Measurements from ENCODE around the gene ALOX5AP.

The ALOX5AP gene

DNA sequence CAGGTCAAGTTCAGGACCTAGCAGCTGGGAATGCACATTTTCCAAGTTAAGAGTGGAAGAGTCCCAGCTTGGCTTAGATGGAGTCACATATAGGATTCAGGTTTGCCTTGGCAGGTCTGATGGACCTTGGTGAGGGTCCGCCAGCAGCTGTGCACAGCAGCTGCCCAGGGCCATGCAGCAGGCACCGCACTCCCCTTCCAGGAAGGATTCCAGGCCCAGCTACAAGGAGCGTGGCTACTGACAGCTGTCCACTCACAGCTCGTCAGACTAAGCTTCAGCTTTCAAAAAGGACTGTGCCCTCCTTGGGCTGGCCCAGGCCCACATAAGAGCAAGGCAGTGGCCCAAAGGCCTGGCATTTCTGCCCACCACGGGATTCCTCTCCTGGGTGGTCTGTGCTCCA is 68.4 kb downstream of the ALOX5AP start:
- Histone ChIP-seq H3K4me2 (ENCODE audit: low read depth, low read length) (no peak overlapping the region), H3K9ac (ENCODE audit: low read length) (no peak overlapping the region), H2AFZ (ENCODE audit: low read length) (no peak overlapping the region), H3K79me2 (ENCODE audit: low read length) (no peaks in the 10 kb centered on the region), H3F3A (ENCODE audit: insufficient read depth, low read length) (no peaks in the 10 kb centered on the region), H3K9me3 (replicated peaks; ENCODE audit: insufficient read depth, low read length) (no peaks in the 10 kb centered on the region), H3K4me1 (ENCODE audit: low read length) (no peaks in the 10 kb centered on the region), H3K9me2 (replicated peaks; ENCODE audit: insufficient read depth, low read length) (no peaks in the 10 kb centered on the region), H3K4me3 (ENCODE audit: low read length) (no peak overlapping the region), H3K36me3 (replicated peaks; ENCODE audit: insufficient read depth, low read length) (no peaks in the 10 kb centered on the region), H4K20me1 (ENCODE audit: insufficient read depth, low read length) (no peaks in the 10 kb centered on the region), H3K27me3 (replicated peaks; ENCODE audit: insufficient read depth, low read length) (no peaks in the 10 kb centered on the region), H3K27ac (ENCODE audit: low read length) (no peak overlapping the region)
- no peak for DNase-seq
- TF ChIP-seq EZH2 (optimal IDR thresholded peaks at IDR 0.05; ENCODE audit: low read depth, low read length) (no peak), EZH2phosphoT487 (IDR thresholded peaks at IDR 0.05; ENCODE audit: low read length) (no peak)
- TF ChIP-seq, protein P1, sequence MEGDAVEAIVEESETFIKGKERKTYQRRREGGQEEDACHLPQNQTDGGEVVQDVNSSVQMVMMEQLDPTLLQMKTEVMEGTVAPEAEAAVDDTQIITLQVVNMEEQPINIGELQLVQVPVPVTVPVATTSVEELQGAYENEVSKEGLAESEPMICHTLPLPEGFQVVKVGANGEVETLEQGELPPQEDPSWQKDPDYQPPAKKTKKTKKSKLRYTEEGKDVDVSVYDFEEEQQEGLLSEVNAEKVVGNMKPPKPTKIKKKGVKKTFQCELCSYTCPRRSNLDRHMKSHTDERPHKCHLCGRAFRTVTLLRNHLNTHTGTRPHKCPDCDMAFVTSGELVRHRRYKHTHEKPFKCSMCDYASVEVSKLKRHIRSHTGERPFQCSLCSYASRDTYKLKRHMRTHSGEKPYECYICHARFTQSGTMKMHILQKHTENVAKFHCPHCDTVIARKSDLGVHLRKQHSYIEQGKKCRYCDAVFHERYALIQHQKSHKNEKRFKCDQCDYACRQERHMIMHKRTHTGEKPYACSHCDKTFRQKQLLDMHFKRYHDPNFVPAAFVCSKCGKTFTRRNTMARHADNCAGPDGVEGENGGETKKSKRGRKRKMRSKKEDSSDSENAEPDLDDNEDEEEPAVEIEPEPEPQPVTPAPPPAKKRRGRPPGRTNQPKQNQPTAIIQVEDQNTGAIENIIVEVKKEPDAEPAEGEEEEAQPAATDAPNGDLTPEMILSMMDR (IDR thresholded peaks at IDR 0.05; ENCODE audit: low read length) = no peak

DNA sequence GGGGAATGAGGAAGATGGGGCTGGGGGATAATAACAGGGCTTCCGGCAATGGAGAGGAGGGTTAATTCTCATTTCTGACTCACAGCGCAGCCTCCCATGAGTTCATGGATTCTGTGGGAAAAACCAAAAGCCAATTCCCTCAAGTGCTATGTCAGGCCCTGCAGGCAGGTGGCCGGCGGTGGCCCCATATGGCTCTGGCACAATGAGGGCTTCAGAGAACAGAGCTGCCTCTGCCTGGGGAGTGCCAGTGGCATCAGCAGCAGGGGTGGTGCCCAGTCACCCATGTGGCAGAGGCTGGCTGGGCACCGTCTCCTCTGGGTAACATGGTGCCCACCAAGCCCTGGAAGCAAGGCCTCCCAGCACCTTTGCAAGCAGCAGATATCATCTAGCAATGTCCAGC is 69.1 kb downstream of the ALOX5AP start:
- Histone ChIP-seq H3K9ac (ENCODE audit: low read length) (no peak overlapping the region), H3K4me1 (ENCODE audit: low read length) (no peaks in the 10 kb centered on the region), H3K79me2 (ENCODE audit: low read length) (no peaks in the 10 kb centered on the region), H3F3A (ENCODE audit: insufficient read depth, low read length) (no peaks in the 10 kb centered on the region), H2AFZ (ENCODE audit: low read length) (no peak overlapping the region), H3K27me3 (replicated peaks; ENCODE audit: insufficient read depth, low read length) (no peaks in the 10 kb centered on the region), H3K4me2 (ENCODE audit: low read depth, low read length) (no peak overlapping the region), H3K27ac (ENCODE audit: low read length) (no peak overlapping the region), H3K9me2 (replicated peaks; ENCODE audit: insufficient read depth, low read length) (no peaks in the 10 kb centered on the region), H3K9me3 (replicated peaks; ENCODE audit: insufficient read depth, low read length) (no peaks in the 10 kb centered on the region), H4K20me1 (ENCODE audit: insufficient read depth, low read length) (no peaks in the 10 kb centered on the region), H3K36me3 (replicated peaks; ENCODE audit: insufficient read depth, low read length) (no peaks in the 10 kb centered on the region), H3K4me3 (ENCODE audit: low read length) (no peak overlapping the region)
- DNase-seq = no peak
- TF ChIP-seq EZH2 (optimal IDR thresholded peaks at IDR 0.05; ENCODE audit: low read depth, low read length) (no peak), EZH2phosphoT487 (IDR thresholded peaks at IDR 0.05; ENCODE audit: low read length) (no peak)
- TF ChIP-seq, protein P1 (IDR thresholded peaks at IDR 0.05; ENCODE audit: low read length) = no peak

DNA sequence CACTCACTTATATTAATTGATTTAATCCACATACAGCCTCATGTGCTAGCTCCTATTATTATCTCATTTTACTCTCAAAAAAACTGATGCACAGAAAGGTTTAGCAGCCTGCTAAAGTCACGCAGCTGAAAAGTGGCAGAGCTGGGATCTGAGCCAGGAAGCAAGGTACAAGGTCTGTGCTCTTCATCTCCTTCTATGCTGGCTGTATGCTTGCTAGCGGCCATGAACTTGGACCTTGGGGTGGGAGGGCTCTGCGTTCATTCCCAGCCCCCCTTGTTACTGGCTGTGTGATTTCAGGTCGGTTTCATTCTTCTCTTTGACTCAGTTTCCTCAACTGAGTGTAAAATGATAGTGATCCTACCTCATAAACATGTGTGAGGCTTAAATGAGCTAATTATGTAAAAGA is 69.8 kb downstream of the ALOX5AP start:
- Histone ChIP-seq H3F3A (ENCODE audit: insufficient read depth, low read length) (no peaks in the 10 kb centered on the region), H3K27ac (ENCODE audit: low read length) (no peak overlapping the region), H3K4me3 (ENCODE audit: low read length) (no peak overlapping the region), H3K4me1 (ENCODE audit: low read length) (no peaks in the 10 kb centered on the region), H3K9ac (ENCODE audit: low read length) (no peak overlapping the region), H4K20me1 (ENCODE audit: insufficient read depth, low read length) (no peaks in the 10 kb centered on the region), H3K79me2 (ENCODE audit: low read length) (no peaks in the 10 kb centered on the region), H3K36me3 (replicated peaks; ENCODE audit: insufficient read depth, low read length) (no peaks in the 10 kb centered on the region), H3K27me3 (replicated peaks; ENCODE audit: insufficient read depth, low read length) (no peaks in the 10 kb centered on the region), H3K4me2 (ENCODE audit: low read depth, low read length) (no peak overlapping the region), H3K9me3 (replicated peaks; ENCODE audit: insufficient read depth, low read length) (no peaks in the 10 kb centered on the region), H3K9me2 (replicated peaks; ENCODE audit: insufficient read depth, low read length) (no peaks in the 10 kb centered on the region), H2AFZ (ENCODE audit: low read length) (no peak overlapping the region)
- TF ChIP-seq EZH2 (optimal IDR thresholded peaks at IDR 0.05; ENCODE audit: low read depth, low read length) = no peak
- TF ChIP-seq, protein P1 (IDR thresholded peaks at IDR 0.05; ENCODE audit: low read length) = no peak
- no peak for TF ChIP-seq EZH2phosphoT487 (IDR thresholded peaks at IDR 0.05; ENCODE audit: low read length)
- no peak for DNase-seq

Measured in MM.1S (cell line).